SU-DHL-6 (cell line): Measurements from ENCODE around the gene FBXW4.

Source experiments
- CTCF ChIP-seq: fragments of 200-600 bp; sonication (generic); IDR thresholded peaks from one replicate; pipeline ENCODE4 v1.5.1; 2017; ENCODE audit warnings: antibody characterized with exemption, mild to moderate bottlenecking, low read length, moderate library complexity; ENCODE audit not compliant: insufficient read depth, poor library complexity, severe bottlenecking
- EZH2phosphoT487 ChIP-seq: fragments of 200-600 bp; sonication (generic), shearing (Covaris generic); conservative IDR thresholded peaks from 2 replicates; pipeline ENCODE4 v1.6.1; 2018; ENCODE audit warnings: mild to moderate bottlenecking, antibody characterized with exemption, low read length, moderate library complexity, mixed read lengths

- TF ChIP-seq CTCF (no peak), EZH2phosphoT487 (no peak)
Observed at GRCh38 chr10:101695404-101695890, 477 bp upstream of the FBXW4 start.
